Endothelial cell of umbilical vein (primary cell): ENCODE measurements around the gene SAMD10. TPM values are rescaled to one million over a fixed set of nuclear protein-coding genes. Genes with fewer than 3 reads are reported as not detected.

Experiments
- BruUV-seq: library from RNA; stranded (reverse); fragments of 400-500 nt; replicated peaks from 2 replicates; lab custom pipeline; 2021; lab: Mats Ljungman, UMichigan
- CTCF ChIA-PET: fragments of 300-600, 350-600 bp; sonication (Branson Sonifier 250); formaldehyde crosslinking; loops from one replicate; lab custom pipeline; 2021; ENCODE audit warnings: antibody characterized with exemption, inconsistent platforms; lab: Charles Lee
- POLR2A ChIA-PET: fragments of 300-600, 350-600 bp; sonication (Branson Sonifier 250); formaldehyde crosslinking; loops from one replicate; lab custom pipeline; 2021; ENCODE audit warnings: antibody characterized with exemption, inconsistent platforms; lab: Charles Lee
- DNase-seq: peaks from one replicate; pipeline ENCODE4 v3.0.0-alpha.2; 2011; ENCODE audit warnings: low read depth, low spot score
- FAIRE-seq: peaks from 2 replicates; lab custom pipeline; 2011; peaks lifted over from hg19 to GRCh38; lab: Jason Lieb, UNC
- H2AFZ ChIP-seq: 2 replicates; pipeline ENCODE4 v1.6.0; 2012; ENCODE audit warnings: low read depth, low read length, control low read depth, inconsistent platforms
- H3K27ac ChIP-seq: 2 replicates; pipeline ENCODE4 v1.5.1; 2011; ENCODE audit warnings: low read depth, mild to moderate bottlenecking, control low read depth, low read length, moderate library complexity; ENCODE audit not compliant: insufficient read depth
- H3K27me3 ChIP-seq, 2 experiments: 2 replicates each; pipeline versions ENCODE4 v1.6.0 to v1.6.1; 2011; ENCODE audit warnings: low read length in 2 of 2, mixed read lengths in 1 of 2; ENCODE audit not compliant: control insufficient read depth in 2 of 2, insufficient read depth in 2 of 2
- H3K36me3 ChIP-seq, 2 experiments: 2 replicates in 1 of 2; 3 replicates in 1 of 2; pipeline ENCODE4 v1.5.1; 2011; ENCODE audit warnings: low read length in 2 of 2, mild to moderate bottlenecking in 1 of 2, moderate library complexity in 1 of 2; ENCODE audit not compliant: control insufficient read depth in 2 of 2, insufficient read depth in 2 of 2; ENCODE audit errors: extremely low read depth in 1 of 2
- H3K4me1 ChIP-seq: 3 replicates; pipeline ENCODE4 v1.5.1; 2011; ENCODE audit warnings: mild to moderate bottlenecking, low read length; ENCODE audit not compliant: control insufficient read depth, insufficient read depth; ENCODE audit errors: extremely low read depth
- H3K4me2 ChIP-seq: 2 replicates; pipeline ENCODE4 v1.6.1; 2011; ENCODE audit warnings: low read length, control low read depth, mixed read lengths; ENCODE audit not compliant: insufficient read depth
- H3K4me3 ChIP-seq, 3 experiments: fragments of 200-600 bp in 1 of 3; sonication (generic), shearing (Covaris generic) in 1 of 3; replicated peaks in 1 of 3; 2 replicates each; pipeline ENCODE4 v1.5.1; 2011 to 2016; ENCODE audit warnings: control low read depth in 3 of 3, low read length in 3 of 3, mild to moderate bottlenecking in 2 of 3, inconsistent platforms in 1 of 3, low read depth in 1 of 3, moderate library complexity in 1 of 3; ENCODE audit not compliant: insufficient read depth in 1 of 3
- H3K79me2 ChIP-seq: 2 replicates; pipeline ENCODE4 v1.6.0; 2012; ENCODE audit warnings: low read length, inconsistent platforms; ENCODE audit not compliant: control insufficient read depth, insufficient read depth
- H3K9ac ChIP-seq: replicated peaks from 2 replicates; pipeline ENCODE3; 2011; ENCODE audit warnings: low read length, control low read depth; ENCODE audit not compliant: insufficient read depth; ENCODE audit errors: extremely low read depth
- H3K9me1 ChIP-seq: replicated peaks from 3 replicates; pipeline ENCODE4 v1.6.0; 2011; ENCODE audit warnings: mild to moderate bottlenecking, low read length; ENCODE audit not compliant: control insufficient read depth, insufficient read depth; ENCODE audit errors: extremely low read depth
- H3K9me3 ChIP-seq: replicated peaks from 2 replicates; pipeline ENCODE4 v1.5.1; 2012; ENCODE audit warnings: low read length, inconsistent platforms; ENCODE audit not compliant: control insufficient read depth, insufficient read depth
- H4K20me1 ChIP-seq: replicated peaks from 2 replicates; pipeline ENCODE3; 2011; ENCODE audit warnings: mild to moderate bottlenecking, low read length; ENCODE audit not compliant: control insufficient read depth, insufficient read depth; ENCODE audit errors: extremely low read depth
- CTCF ChIP-seq, 2 donors: IDR thresholded peaks; 1 replicate in 1 of 2; 2 replicates in 1 of 2; pipeline ENCODE4 v1.5.1; 2011; ENCODE audit warnings: low read length in 2 of 2, mild to moderate bottlenecking in 2 of 2, moderate library complexity in 2 of 2, control low read depth in 1 of 2, inconsistent platforms in 1 of 2, low read depth in 1 of 2; ENCODE audit not compliant: insufficient read depth in 1 of 2; ENCODE audit errors: extremely low read depth in 1 of 2
- EZH2 ChIP-seq: IDR thresholded peaks from 2 replicates; pipeline ENCODE4 v1.6.1; 2012; ENCODE audit warnings: borderline replicate concordance, low read depth, mild to moderate bottlenecking, moderate library complexity, low read length, inconsistent platforms; ENCODE audit not compliant: severe bottlenecking
- FOS ChIP-seq: IDR thresholded peaks from 2 replicates; pipeline ENCODE4 v1.6.1; 2011; ENCODE audit warnings: mild to moderate bottlenecking, low read length, moderate library complexity, borderline replicate concordance; ENCODE audit not compliant: insufficient read depth
- GATA2 ChIP-seq: IDR thresholded peaks from 2 replicates; pipeline ENCODE4 v1.7.0; 2011; ENCODE audit warnings: low read depth, mild to moderate bottlenecking, moderate library complexity, mixed read lengths, low read length; ENCODE audit not compliant: insufficient read length, insufficient read depth
- JUN ChIP-seq: IDR thresholded peaks from 2 replicates; pipeline ENCODE4 v1.6.1; 2011; ENCODE audit warnings: borderline replicate concordance, low read depth; ENCODE audit not compliant: insufficient read length, insufficient read depth
- MYC ChIP-seq: IDR thresholded peaks from one replicate; pipeline ENCODE4 v1.6.1; 2011; ENCODE audit warnings: mild to moderate bottlenecking, low read depth, low read length
- POLR2A ChIP-seq: IDR thresholded peaks from 2 replicates; pipeline ENCODE4 v1.6.1; 2012; ENCODE audit warnings: low read depth, mild to moderate bottlenecking, control low read depth, low read length
- POLR2AphosphoS5 ChIP-seq: IDR thresholded peaks from 2 replicates; pipeline ENCODE4 v1.6.1; 2012; ENCODE audit warnings: low read depth, mild to moderate bottlenecking, control low read depth, low read length, moderate library complexity; ENCODE audit not compliant: insufficient read depth
- dilution Hi-C: fragments of 300-500 bp; cut with MboI; formaldehyde crosslinking; loops from one replicate; pipeline ENCODE4 v1.15.0; 2019; ENCODE audit warnings: low sequenced_read_pairs; ENCODE audit not compliant: extremely low pct_ligation_motif_present
- intact Hi-C: fragments of 100-400 bp; cut with micrococcal nuclease; formaldehyde crosslinking; loops from one replicate; pipeline ENCODE4 v1.10.0; 2022
- polyA plus RNA-seq, 4 experiments: library from polyadenylated mRNA; depleted of rRNA in 3 of 4; stranded (reverse) in 3 of 4; unstranded in 1 of 4; fragments of >200 nt; gene quantifications; 2 replicates each; pipeline versions ENCODE4 v1.2.1 to v1.2.3, GENCODE V29; 2011 to 2012; ENCODE audit warnings: missing spikeins in 1 of 4
- total RNA-seq: library from RNA; stranded (reverse); gene quantifications from 2 replicates; pipeline ENCODE4 v1.2.3, GENCODE V29; 2021
- TF ChIP-seq, protein P1 (sequence below): IDR thresholded peaks from 2 replicates; pipeline ENCODE4 v1.6.1; 2011; ENCODE audit not compliant: insufficient read depth, insufficient read length

The SAMD10 gene
- total and polyA plus RNA-seq, 2 donors (not counting 3 experiments of a cell fraction or from before 2014, with no cell fraction given): 4.7 to 5.3 TPM

GRCh38 chr20:64006902-64007301, 27.5 kb upstream of the SAMD10 start:
- Histone ChIP-seq H3K4me2 (no peak overlapping the region), H3K79me2 (no peaks in the 10 kb centered on the region), H2AFZ (no peak overlapping the region), H3K9me1 (no peaks in the 10 kb centered on the region), H3K27me3 (no peaks in the 10 kb centered on the region), H4K20me1 (no peaks in the 10 kb centered on the region), H3K36me3 (peaks cover 12 to 52% of the 10 kb centered on the region in 2 experiments), H3K9ac (no peak overlapping the region), H3K4me3 (no peak overlapping the region), H3K9me3 (no peaks in the 10 kb centered on the region), H3K27ac (no peak overlapping the region), H3K4me1 (peaks cover 2% of the 10 kb centered on the region)
- dilution Hi-C loops (no loop called here), intact Hi-C loops (no loop called here)
- no peak for DNase-seq
- no peak for FAIRE-seq
- no peak for TF ChIP-seq EZH2
- TF ChIP-seq POLR2AphosphoS5: no peak
- no peak for TF ChIP-seq GATA2
- TF ChIP-seq, protein P1, sequence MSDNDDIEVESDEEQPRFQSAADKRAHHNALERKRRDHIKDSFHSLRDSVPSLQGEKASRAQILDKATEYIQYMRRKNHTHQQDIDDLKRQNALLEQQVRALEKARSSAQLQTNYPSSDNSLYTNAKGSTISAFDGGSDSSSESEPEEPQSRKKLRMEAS: no peak
- no peak for TF ChIP-seq POLR2A
- no peak for TF ChIP-seq FOS
- no peak for TF ChIP-seq MYC
- no peak for TF ChIP-seq JUN
- no peak for TF ChIP-seq CTCF (IDR thresholded peaks at IDR 0.05; ENCODE audit: extremely low read depth in 1 of 2, insufficient read depth in 1 of 2, low read depth in 1 of 2, low read length in 2 of 2)
- ChIA-PET CTCF (interaction anchor here (1.0 kb wide), 1 partner anchor 31 kb away, joined by 3 read pairs; no protein-coding TSS in a partner anchor), POLR2A (interaction anchor here (0.7 kb wide), 1 partner anchor 465 kb away, joined by 3 read pairs; no protein-coding TSS in a partner anchor)
- BruUV-seq: no TSS peak
